Stimulated activated CD8-positive, alpha-beta memory T cell treated with anti-CD3 and anti-CD28 coated beads, Interleukin-4, amount 100 ng/mL, for 48 hours (primary cell): ENCODE data around the gene FOXJ3.

Experiments used
- DNase-seq: peaks from one replicate; pipeline ENCODE4 v3.0.0-alpha.2; 2020

The FOXJ3 gene

DNA sequence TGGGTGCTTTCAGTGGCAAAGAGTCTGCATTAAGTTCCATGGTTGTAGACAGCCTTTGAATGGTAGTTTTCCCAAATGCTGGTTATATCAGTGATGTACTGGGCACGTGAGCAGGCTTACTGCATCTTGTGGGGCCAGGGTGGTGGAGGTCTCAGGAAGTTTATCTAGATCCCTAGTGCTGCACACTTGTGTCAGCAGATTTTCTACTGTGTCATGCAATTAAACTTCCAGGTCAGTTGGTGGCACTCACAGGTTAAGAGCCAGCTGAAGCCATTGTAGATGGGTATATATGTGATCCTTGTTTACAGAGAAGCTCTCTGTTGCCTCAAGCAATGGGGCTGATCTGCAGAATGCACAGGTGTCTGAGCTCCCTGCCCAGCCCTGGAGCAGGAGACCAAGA is 33.0 kb downstream of the FOXJ3 start:
- no peak for DNase-seq

GRCh38 chr1:42298520-42298919 is 36.5 kb downstream of the FOXJ3 start:
- no peak for DNase-seq

DNA sequence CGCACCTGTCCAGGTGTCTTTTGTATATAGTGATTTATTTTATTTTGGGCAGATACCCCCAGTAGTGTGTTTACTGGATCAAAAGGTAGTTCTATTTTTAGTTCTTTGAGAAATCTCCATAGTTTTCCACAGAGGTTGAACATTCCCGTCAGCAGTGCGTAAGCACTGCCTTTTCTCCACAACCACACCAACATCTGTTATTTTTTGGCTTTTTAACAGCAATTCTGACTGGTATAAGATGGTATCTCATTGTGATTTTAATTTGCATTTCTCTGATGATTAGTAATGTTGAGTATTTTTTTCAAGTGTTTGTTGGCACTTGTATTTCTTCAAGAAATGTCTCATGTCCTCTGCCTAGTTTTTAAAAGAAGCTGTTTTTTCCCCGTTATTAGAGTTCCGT is 39.2 kb downstream of the FOXJ3 start:
- DNase-seq = no peak

DNA sequence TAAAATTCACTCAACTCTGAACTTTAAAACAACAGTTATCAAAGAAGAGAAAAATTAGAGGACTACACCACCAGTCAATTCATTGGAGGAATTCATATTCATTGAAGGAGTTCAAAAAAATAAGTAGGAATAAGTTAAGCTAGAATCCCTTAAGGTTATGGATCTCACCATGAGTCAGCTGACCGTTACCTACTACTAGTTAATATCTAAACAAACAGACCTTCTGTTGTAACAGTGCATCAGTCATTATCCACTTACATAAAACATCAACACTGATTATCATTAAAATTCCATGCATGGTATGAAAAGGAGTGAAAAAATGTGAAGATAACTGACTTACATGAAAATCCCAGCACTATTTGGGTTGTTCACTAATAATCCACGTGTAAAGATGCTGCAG is 44.9 kb downstream of the FOXJ3 start:
- no peak for DNase-seq

DNA sequence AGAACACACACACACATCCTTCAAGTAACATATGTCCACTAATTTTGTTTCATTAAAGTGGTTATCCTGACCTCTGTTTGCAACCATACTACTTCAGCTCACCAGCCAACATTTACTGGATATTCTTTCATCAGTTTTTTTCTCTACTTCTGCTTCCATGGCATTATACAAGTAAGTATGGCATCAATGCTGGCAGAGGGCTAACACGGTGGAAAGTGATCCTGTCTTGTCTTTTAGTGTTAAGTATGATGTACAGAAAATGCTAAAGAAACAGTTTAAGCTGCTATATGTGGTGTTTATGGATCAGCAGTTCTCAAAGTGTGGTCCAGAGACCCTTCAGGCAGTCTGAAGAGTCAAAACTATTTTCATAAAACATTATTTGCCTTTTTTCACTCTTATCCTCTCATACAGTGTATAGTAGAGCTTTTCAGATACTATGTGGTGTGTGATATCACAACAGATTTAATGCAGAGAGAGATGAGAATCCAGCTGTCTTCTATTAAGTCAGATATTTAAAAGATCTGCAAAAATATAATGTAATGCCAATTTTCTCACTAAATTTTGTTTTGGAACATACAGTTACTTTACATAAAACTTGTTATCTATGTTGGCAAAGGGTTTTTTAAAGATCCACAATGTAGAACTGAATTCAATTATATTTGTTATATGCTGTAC is 46.6 kb downstream of the FOXJ3 start:
- DNase-seq = no peak

DNA sequence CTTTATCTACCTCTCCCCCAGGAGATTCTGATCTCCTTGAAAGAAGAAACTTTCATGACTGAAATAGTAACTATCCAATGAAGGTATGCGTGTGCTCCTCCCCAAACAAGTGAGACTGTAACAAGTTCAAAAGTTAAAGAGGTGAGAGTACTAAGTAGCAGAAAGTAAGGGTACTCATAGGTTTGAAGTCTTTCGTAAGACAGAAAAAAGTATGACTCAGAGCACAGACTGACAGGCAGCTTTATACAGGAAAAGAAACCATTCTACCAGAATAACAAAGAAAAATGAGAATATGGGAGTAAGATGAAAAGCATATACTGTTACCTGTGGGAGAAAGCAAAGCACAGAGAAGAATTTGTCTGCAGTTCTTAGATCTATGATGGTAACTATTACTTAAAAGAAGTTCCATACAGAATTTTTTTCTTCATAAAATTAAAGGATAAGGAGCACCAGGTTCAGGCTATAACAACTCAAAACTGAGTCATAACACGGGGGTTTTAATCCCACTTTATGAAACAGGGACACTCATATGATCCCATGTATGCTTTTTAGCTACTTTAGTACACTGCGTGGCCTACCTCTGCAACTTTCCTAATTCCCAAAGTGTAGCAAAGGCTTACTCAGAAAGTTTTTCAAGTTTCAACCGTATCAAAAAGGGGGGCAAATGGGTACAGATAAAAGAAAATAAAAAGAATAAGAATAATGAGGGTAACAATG is 52.0 kb downstream of the FOXJ3 start:
- DNase-seq = no peak

GRCh38 chr1:42282024-42282579 is 52.9 kb downstream of the FOXJ3 start:
- DNase-seq = no peak

- no peak for DNase-seq
Observed at GRCh38 chr1:42280821-42281220, 54.2 kb downstream of the FOXJ3 start.

GRCh38 chr1:42279055-42279454 is 56.0 kb downstream of the FOXJ3 start:
- DNase-seq = no peak

DNA sequence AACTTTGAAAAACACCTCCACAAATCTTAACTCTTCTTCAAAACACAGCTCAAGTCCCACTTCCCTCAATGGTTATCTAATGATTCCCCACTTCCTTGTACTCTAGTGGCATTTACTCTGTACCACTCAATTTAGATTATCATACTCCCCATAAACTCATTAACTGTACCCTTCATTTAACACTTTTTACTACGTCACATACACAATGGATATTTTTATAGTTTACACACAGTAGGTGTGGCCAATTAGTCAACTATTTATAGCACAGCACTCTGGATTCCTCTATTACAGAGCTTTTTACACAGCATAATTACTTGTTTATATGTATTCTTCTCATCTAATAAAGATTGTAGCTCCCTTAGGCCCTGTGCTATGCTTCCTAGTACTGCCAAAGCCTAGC is 62.1 kb downstream of the FOXJ3 start:
- no peak for DNase-seq

DNA sequence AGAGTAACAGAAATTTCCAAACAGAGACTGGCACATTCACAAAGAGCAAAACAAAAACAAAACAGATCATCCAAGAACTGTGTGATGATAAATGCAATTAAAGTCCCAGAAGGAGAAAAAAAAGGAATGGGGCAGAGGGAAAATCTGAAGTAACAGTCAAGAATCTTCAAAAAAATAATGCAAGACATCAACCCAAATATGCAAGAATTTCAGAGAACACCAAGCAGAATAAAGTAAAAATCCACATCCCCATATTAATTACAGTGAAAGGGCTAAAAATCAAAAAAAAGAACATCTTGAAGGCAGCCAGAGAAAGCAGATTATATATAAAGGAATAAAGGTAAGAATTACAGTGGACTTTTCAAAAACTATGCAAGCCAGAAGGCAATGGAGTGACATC is 67.1 kb downstream of the FOXJ3 start:
- no peak for DNase-seq

- DNase-seq = no peak
Observed at GRCh38 chr1:42266253-42267135, 68.5 kb downstream of the FOXJ3 start.

DNA sequence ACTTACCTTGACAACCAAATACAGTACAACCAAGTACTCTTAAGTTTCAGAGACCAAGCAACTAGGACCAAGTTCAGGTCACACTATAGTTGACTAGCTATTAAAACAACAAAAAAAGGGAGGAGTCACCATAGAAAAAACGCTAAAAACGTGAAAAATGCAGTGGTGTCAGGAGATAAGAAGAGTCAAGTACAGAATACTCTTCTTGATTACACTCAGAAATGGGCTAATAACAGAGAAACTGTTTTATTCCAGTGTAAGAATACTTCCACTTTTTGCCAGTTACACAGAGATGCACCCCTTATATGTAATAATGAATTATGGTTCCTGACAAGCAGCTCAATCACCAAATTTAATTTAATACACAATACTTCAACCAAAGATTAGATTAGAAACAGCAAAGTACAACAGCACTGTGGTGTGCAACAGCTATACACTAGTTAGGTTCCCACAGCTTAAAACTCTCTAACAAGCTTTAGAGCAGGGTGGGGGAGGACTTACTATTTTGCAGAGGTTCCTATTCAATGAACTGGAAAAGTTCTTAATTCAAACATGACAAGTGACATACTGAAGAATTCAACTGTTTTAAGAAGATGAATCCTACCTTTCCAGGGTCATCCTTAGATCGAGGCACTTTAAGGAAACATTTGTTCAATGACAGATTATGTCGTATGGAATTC is 70.4 kb downstream of the FOXJ3 start:
- DNase-seq = no peak

DNA sequence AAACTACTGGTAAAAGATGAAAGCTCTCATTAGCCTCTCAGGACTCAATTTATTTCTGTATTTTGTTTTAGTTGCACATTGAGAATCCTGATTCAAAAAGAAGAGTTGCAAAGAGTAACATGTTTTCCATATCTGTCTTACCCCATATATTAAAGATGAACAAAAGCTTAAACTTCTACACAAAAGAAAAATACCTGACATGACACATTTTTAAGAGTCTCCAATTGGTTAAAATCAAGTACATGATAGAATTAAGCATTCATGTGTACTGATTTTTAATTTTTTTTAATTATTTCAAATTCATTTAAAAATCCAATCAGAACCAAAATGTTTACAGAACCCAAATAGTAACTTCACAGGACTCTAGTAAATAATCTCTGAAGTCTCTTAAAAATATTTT is 72.0 kb downstream of the FOXJ3 start:
- DNase-seq = no peak

- DNase-seq = no peak
Observed at GRCh38 chr1:42260376-42261070, 74.5 kb downstream of the FOXJ3 start.

- DNase-seq = no peak
Observed at GRCh38 chr1:42259739-42260064, 75.3 kb downstream of the FOXJ3 start.

- DNase-seq = no peak
Observed at GRCh38 chr1:42259059-42259738, 75.8 kb downstream of the FOXJ3 start.

GRCh38 chr1:42258218-42258617 is 76.8 kb downstream of the FOXJ3 start:
- no peak for DNase-seq

- DNase-seq = no peak
Observed at GRCh38 chr1:42251042-42251441, 84.0 kb downstream of the FOXJ3 start.

GRCh38 chr1:42250164-42250563 is 84.9 kb downstream of the FOXJ3 start:
- DNase-seq = no peak

DNA sequence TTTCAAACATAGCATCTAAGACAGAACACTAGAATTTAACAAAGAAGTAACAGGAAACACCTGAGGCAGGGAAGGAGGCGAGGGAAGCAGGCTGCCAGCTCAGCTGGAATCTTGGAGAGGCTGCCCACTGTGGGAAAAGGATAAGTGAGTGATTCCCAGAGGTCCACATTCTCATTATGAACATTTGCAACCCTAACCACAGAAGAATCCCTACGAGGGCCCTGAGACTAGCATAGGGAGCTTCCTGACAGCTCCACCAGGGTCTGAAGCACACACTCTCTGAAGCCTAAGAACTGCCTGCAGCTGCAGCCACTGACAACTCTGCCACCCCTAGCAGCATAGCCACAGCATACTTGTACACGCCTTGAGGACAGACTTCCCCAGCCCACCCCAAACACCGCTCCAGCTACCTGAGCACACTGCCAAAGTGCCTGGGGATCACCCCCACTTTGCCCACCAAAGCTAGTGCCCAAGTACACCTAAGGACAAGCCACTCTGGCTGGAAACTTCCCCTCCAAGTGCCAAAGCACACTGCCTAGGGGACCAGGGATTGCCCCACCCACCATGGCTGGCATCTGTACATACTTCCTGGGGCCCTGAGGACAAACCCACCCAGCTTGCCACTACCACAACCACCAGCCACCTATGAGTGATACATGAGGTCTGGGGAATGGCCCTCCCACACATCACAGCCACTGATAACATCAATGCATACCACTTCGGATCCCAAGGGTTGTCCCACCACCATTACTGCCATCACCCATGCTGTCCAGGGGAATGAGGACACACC is 93.9 kb downstream of the FOXJ3 start:
- DNase-seq = no peak
